ENCODE measurements around the gene CYP2A7. TPM values are rescaled to one million over a fixed set of nuclear protein-coding genes. Genes with fewer than 3 reads are reported as not detected.

Gene CYP2A7
- total and polyA plus RNA-seq, 2 donors (not counting 1 experiment from before 2014, with no cell fraction given) = not detected

GRCh38 chr19:40862785-40863184 is 19.2 kb downstream of the CYP2A7 start:
- 100% methylated on average over 3 of the region's 4 CpGs for WGBS (ENCODE audit: insufficient coverage)
- Histone ChIP-seq H3K36me3 (replicated peaks in 1 of 2; ENCODE audit: control extremely low read depth in 1 of 2, control insufficient read depth in 1 of 2, extremely low read depth in 1 of 2, insufficient read depth in 2 of 2, low read length in 1 of 2) (no peaks in the 10 kb centered on the region), H3K9ac (ENCODE audit: low read length) (no peak overlapping the region), H3K4me2 (replicated peaks; ENCODE audit: low read depth, low read length, poor library complexity, severe bottlenecking) (no peak overlapping the region), H3K27ac (ENCODE audit: low read length in 2 of 2) (no peak overlapping the region), H2AFZ (ENCODE audit: insufficient read depth, low read depth, low read length, poor library complexity, severe bottlenecking) (no peak overlapping the region), H3K27me3 (replicated peaks in 1 of 4; ENCODE audit: control extremely low read depth in 1 of 4, control insufficient read depth in 3 of 4, insufficient read depth in 4 of 4, low read length in 3 of 4) (peaks cover 0 to 10% (median 0%) of the 10 kb centered on the region in 4 experiments), H3K4me3 (ENCODE audit: control extremely low read depth in 1 of 5, extremely low read depth in 1 of 5, insufficient read depth in 1 of 5, low read depth in 2 of 5, low read length in 4 of 5) (no peak overlapping the region), H3K9me3 (ENCODE audit: control extremely low read depth in 1 of 3, control insufficient read depth in 2 of 3, insufficient read depth in 1 of 3, low read length in 2 of 3) (no peaks in the 10 kb centered on the region), H3K79me2 (ENCODE audit: control insufficient read depth, insufficient read depth, low read length) (no peaks in the 10 kb centered on the region), H3K4me1 (ENCODE audit: control insufficient read depth in 2 of 2, insufficient read depth in 2 of 2, low read length in 2 of 2) (no peaks in the 10 kb centered on the region), H4K20me1 (ENCODE audit: control insufficient read depth, insufficient read depth, low read length, poor library complexity, severe bottlenecking) (no peaks in the 10 kb centered on the region)
- Mint-ChIP-seq H3K9me3 (ENCODE audit: insufficient read depth) (no peaks in the 10 kb centered on the region), H3K27me3 (peaks cover 19% of the 10 kb centered on the region), H3K4me3 (no peak overlapping the region), H3K4me1 (no peaks in the 10 kb centered on the region), H3K27ac (no peak overlapping the region)
- ChIA-PET POLR2A (no interaction called here), CTCF (no interaction called here)
- intact Hi-C loops (cut with micrococcal nuclease) = no loop called here
- DNase-seq (no peak), ATAC-seq (ENCODE audit: low read depth) (no peak)
- TF ChIP-seq CTCF (IDR thresholded peaks at IDR 0.05) = no peak
- TF ChIP-seq EZH2 (IDR thresholded peaks at IDR 0.05; ENCODE audit: borderline replicate concordance, insufficient read depth, low read depth, low read length, poor library complexity, severe bottlenecking) = no peak

GRCh38 chr19:40862333-40862732 is 19.7 kb downstream of the CYP2A7 start:
- no peak for ATAC-seq (ENCODE audit: low read depth)
- Histone ChIP-seq H2AFZ (ENCODE audit: insufficient read depth, low read depth, low read length, poor library complexity, severe bottlenecking) (no peak overlapping the region), H3K36me3 (replicated peaks in 1 of 2; ENCODE audit: control extremely low read depth in 1 of 2, control insufficient read depth in 1 of 2, extremely low read depth in 1 of 2, insufficient read depth in 2 of 2, low read length in 1 of 2) (no peaks in the 10 kb centered on the region), H3K4me2 (replicated peaks; ENCODE audit: low read depth, low read length, poor library complexity, severe bottlenecking) (no peak overlapping the region), H3K9ac (ENCODE audit: low read length) (no peak overlapping the region), H3K9me3 (ENCODE audit: control extremely low read depth in 1 of 3, control insufficient read depth in 2 of 3, insufficient read depth in 1 of 3, low read length in 2 of 3) (no peaks in the 10 kb centered on the region), H3K27me3 (replicated peaks in 1 of 4; ENCODE audit: control extremely low read depth in 1 of 4, control insufficient read depth in 3 of 4, insufficient read depth in 4 of 4, low read length in 3 of 4) (peaks cover 0 to 10% (median 0%) of the 10 kb centered on the region in 4 experiments), H3K79me2 (ENCODE audit: control insufficient read depth, insufficient read depth, low read length) (no peaks in the 10 kb centered on the region), H4K20me1 (ENCODE audit: control insufficient read depth, insufficient read depth, low read length, poor library complexity, severe bottlenecking) (no peaks in the 10 kb centered on the region), H3K27ac (ENCODE audit: low read length in 2 of 2) (no peak overlapping the region), H3K4me3 (ENCODE audit: control extremely low read depth in 1 of 5, extremely low read depth in 1 of 5, insufficient read depth in 1 of 5, low read depth in 2 of 5, low read length in 4 of 5) (no peak overlapping the region), H3K4me1 (ENCODE audit: control insufficient read depth in 2 of 2, insufficient read depth in 2 of 2, low read length in 2 of 2) (no peaks in the 10 kb centered on the region)
- Mint-ChIP-seq H3K4me1 (no peaks in the 10 kb centered on the region), H3K9me3 (ENCODE audit: insufficient read depth) (no peaks in the 10 kb centered on the region), H3K27me3 (peaks cover 19% of the 10 kb centered on the region), H3K4me3 (no peak overlapping the region), H3K27ac (no peak overlapping the region)
- ChIA-PET POLR2A (no interaction called here), CTCF (no interaction called here)
- DNase-seq = no peak
- intact Hi-C loops (cut with micrococcal nuclease) = no loop called here
- whole genome bisulfite sequencing (ENCODE audit: insufficient coverage) = no CpG with 5 or more reads among the region's 3 CpGs
- TF ChIP-seq EZH2 (IDR thresholded peaks at IDR 0.05; ENCODE audit: borderline replicate concordance, insufficient read depth, low read depth, low read length, poor library complexity, severe bottlenecking) (no peak), CTCF (IDR thresholded peaks at IDR 0.05) (no peak)
